ENCODE measurements around the gene PALLD.
"Not testable (repeated sequence)": the region's sequence is repeated elsewhere in the genome, so short reads cannot be mapped to it uniquely, and the experiment has no call there.

The PALLD gene

DNA sequence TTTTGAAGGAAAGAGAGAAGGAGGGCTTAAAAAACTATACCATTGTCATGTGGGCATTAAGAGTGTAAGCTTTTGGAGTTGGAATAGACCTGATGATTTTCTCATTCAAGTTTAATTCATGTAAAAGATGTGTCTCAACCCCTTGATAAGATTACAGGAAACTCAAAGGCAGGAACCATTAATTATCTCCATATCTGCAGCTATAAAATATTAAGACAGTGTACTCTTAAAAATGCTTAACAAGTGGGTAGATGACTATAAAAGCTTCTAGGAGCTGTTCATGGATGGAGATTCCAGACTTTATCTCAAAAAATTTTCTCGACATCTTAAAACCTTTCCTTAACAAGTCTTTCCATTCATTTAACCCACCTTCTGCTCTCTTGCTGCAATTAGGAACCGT lies 208.3 kb downstream of the PALLD start:
- DNase-seq (ENCODE audit: low read depth in 2 of 2), result no peak

DNA sequence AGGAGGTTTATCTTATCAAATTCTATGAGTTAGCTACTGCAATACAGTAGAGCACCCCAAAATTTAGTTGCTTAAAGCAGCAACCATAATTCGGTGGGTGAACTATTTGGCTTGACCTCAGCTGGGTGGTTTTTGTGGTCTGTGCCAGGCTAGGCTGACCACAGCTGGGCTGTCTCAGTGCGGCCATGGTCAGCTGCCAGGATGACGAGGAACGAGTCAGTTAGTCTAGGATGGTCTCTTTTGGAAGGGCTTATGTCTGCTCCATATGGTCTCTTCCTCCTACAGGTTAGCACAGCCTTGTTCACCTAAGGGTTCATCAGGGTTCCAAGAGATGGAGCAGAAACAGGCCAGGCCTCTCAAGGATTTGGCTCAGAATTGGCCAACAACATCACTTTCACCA lies 210.4 kb downstream of the PALLD start:
- no peak for DNase-seq (ENCODE audit: low read depth in 2 of 2)

GRCh38 chr4:168708108-168708507 lies 211.3 kb downstream of the PALLD start:
- DNase-seq (ENCODE audit: low read depth in 2 of 2), result no peak

DNA sequence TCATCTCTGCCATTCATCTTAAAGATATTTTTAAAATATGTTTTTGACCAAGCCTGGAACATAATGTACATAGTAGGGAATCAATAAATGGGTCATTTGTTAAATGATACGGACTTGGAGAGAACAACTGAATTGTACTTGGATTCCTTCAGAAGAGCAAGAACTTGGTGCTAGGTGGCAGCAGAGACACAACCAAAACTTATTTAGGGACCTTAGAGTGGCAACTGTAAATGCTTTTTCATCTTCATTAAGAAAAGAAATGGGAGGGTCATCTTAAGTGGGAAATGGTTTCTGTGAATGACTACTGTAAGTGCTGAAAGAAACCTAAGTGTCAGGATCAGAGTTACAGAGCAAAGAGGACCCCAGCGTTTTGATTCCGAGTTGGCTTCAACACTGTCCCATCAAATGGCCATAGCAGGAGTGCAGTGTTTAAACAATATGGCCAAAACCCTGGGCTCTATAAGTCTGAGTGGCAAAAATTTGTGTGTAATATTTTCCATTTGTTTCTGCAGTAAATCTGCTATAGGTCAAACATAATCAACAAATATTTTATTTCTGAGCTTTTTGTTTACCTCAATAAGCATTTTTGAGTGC lies 213.6 kb downstream of the PALLD start:
- no peak for DNase-seq (ENCODE audit: low read depth in 2 of 2)

DNA sequence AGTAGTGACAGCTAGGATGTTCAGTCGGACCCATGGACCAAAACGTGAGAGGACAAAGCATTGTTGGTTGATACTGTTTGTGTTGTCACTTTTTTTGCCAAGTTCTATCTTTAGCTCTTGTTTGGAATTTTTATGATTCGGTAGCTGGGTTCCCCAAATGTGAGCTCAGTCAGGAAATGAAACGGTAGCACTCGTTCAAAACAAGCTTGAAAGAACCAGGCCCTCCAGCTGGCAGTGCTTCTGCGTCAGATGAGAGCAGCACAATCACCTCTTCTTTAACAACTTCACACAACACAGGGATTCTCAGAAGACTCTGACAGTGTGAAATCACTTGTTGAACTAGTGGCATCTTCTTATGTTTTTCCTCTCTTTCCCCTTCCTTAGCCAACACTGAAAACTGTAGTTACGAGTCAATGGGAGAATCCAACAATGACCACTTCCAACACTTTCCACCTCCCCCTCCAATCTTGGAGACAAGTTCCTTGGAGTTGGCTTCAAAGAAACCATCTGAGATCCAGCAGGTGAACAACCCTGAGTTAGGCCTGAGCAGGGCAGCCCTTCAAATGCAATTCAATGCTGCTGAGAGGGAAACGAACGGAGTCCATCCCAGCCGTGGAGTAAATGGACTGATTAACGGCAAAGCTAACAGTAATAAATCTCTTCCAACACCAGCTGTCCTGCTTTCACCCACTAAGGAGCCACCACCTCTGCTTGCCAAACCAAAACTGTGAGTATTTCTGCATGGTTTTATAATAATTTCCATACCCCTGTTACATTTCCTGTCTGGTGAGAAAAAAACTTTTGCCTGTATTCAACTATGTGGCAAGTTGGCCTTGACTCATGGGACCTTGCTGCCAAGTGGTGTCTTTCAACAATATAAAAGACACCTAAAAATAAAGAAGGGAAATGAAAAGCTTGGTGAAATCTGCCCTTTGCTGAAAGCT lies 214.6 kb downstream of the PALLD start:
- DNase-seq (ENCODE audit: low read depth in 2 of 2), result no peak

DNA sequence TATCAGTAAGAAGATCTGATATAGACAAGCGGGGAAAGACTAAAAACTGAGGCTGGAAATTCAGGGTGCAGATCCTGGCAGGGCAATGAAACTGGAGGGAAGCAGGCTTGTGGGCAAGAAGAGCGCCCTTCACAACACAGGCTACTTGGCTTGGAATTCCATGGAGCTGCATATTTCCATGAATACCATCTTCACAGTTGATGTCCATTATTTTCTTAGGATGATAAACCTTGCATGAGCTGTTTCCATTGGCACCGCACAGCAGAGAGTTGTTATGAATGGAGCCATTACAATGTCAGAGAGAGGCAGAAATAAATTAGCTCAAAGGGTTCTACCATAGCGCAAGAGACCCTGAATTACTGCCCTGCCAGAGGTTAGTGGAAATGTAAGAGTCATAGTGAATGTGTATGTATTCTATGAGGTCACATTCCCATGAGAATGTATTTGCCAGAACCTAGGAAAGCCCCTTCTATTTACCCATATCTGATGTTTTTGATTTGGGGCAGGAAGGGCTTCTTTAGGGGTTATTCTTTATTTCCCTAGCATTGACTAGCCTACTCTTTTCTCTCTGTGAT lies 215.6 kb downstream of the PALLD start:
- DNase-seq (ENCODE audit: low read depth in 2 of 2), result no peak

DNA sequence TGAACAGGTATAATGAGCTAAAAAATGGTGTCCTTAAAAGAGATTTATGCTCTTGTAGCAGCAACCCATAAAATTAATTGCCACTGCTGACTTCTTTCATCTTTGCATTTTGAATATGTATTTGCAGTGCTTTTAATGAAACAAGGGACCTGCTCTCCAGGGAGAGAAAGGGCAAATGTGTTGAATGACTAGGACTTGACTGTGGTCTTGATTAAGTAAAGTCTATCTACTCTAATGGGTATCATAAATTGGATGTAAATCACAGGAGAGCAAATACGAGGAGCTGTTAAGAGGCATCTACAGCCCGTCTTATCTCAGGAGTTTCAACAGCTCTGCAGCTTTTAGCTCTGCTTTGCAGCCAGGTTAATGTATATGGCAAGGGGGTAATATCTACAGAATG lies 216.4 kb downstream of the PALLD start:
- no peak for DNase-seq (ENCODE audit: low read depth in 2 of 2)

DNA sequence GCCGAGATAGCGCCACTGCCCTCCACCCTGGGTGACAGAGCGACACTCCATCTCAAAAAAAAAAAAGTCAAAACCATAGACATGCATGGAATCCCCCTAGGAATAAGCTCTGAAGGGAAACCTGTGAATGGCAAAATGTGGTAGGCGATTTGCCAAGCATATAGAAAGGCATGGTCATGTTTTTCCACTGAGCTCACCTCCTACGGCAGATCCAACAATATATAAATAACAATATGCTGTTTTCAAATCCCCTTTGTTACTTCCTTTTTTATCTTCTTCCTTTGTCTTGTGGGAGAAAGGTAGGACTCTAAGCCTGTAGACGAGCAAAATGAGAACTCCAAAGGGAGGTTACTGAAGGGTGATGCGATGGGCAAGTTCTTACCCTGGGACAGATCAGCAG lies 219.0 kb downstream of the PALLD start:
- no peak for DNase-seq (ENCODE audit: low read depth in 2 of 2)

DNA sequence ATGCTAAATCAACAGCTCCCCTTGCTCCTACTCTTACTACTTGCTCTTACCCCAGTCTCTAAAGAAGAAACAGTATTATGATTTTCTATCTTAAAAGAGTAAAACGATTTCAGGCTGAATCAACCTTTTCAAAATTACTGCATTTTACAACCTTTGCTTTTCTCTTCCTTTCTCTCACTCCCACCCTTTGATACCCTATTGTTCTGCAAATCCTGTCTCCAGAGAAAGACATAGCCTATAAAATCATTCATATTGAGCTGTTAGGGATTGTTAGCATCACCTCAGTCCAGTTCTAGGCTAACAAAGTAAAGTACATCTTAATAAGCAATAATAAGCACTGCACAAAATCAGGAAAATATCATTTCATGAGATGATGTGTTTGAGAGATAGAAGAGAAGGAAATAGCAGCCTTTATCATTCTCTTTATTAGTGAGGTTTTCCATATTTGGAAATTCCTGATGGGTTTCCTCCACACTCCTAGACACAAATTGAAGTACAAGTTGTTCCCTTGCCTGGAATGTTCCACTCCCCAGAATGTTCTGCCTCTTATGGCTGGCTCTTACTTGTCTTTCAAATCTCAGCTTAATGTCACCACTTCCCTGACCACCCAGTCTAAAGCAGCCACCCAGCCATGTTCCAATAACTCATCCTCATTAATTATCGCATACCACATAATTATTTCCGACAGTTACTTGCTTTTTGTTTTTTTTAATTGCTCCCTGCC lies 219.7 kb downstream of the PALLD start:
- no peak for DNase-seq (ENCODE audit: low read depth in 2 of 2)

- DNase-seq (ENCODE audit: low read depth in 2 of 2), result no peak
These were observed 221.0 kb downstream of the PALLD start for GRCh38 chr4:168717847-168718246.

- no peak for DNase-seq (ENCODE audit: low read depth in 2 of 2)
These were observed 222.9 kb downstream of the PALLD start for GRCh38 chr4:168719725-168720124.

GRCh38 chr4:168720396-168720900 lies 223.6 kb downstream of the PALLD start:
- DNase-seq (ENCODE audit: low read depth in 2 of 2), result no peak

DNA sequence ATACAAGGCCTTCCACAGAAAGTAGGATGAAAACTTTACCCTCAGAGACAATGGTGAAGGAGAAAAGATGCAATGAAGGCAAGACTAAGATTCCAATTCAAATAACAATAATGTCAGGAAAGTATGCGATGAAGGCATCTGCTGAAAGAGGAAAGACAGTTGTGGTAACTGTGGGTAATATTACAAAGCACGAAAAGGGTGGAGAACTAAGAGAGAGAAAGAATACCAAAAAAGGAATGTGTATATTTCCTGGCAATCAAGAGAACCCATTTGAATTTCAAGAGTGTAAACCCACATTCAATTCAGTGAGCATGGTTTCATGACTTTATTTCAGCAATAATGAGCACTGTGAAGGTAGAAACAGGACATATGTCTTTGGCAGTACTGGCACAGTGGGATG lies 225.5 kb downstream of the PALLD start:
- DNase-seq (ENCODE audit: low read depth in 2 of 2), result no peak

GRCh38 chr4:168723020-168723419 lies 226.2 kb downstream of the PALLD start:
- no peak for DNase-seq (ENCODE audit: low read depth in 2 of 2)

GRCh38 chr4:168723569-168723968 lies 226.7 kb downstream of the PALLD start:
- DNase-seq (ENCODE audit: low read depth in 2 of 2), result no peak

DNA sequence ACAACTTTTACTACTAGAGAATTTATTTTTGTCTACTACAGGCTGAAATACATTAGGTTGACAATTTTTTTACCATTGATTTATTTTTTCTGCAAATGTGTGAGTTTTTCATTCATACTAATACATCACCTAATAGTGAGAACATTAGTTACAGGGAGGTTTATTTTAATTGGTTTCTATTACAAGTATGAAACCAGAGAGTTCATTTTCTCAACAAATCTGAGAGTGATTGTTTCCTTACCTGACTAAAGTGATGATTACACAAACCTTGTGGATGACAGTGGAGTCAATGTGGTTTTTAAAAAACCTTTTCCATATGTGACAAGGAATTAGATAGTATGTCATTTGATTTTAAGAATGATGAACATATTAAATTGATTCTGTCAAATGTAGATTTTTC lies 227.4 kb downstream of the PALLD start:
- no peak for DNase-seq (ENCODE audit: low read depth in 2 of 2)

DNA sequence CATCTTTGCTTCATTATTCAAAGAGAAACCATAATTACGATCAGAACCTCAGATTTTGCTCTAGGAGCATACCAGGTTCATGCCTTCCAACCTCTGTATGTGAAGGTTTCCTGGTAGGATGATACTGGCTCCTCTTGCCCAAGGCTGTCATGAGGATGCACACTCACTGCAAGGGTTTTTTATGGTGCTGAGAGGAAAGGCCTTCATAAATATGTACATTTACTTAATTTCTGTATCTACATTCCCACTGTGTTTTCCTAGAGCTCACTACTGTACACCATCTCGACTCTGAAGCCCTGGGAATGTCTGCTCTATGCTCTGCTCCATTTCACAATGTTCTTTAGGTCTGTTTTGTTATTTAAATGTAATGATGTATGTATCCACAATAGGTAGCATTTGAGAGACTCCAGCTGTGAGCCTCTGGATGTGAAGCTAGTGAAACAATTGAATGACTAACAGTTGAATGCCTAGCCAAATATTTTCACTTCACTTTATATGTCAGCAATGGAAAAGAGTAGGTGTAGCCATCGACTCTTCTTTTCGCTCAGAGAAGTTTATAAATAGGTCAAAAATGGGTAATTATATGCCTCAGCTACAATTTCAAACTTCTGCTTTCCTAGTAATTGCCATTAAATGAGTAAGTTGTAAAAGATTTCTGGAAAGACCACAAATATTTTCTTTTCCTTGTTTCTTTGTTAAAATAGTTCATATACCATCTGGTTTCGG lies 228.0 kb downstream of the PALLD start:
- DNase-seq (ENCODE audit: low read depth in 2 of 2), result no peak

GRCh38 chr4:168725930-168726329 lies 229.1 kb downstream of the PALLD start:
- DNase-seq (ENCODE audit: low read depth in 2 of 2), result no peak

DNA sequence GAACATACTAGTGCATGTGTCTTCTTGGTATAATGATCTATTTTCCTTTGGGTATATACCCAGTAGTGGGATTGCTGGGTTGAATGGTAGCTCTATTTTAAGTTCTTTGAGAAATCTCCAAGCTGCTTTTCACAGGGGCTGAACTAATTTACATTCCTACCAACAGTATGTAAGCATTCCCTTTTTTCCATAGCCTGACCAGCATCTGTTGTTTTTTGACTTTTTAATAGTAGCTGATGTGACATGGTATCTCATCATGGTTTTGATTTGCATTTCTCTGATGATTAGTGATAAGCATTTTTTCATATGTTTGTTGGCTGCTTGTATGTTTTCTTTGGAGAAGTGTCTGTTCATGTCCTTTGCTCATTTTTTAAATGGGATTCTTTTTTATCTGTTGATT lies 230.3 kb downstream of the PALLD start:
- not testable (repeated sequence) for DNase-seq (ENCODE audit: low read depth in 2 of 2)

- no peak for DNase-seq (ENCODE audit: low read depth in 2 of 2)
These were observed 234.3 kb downstream of the PALLD start for GRCh38 chr4:168731006-168731636.
